Measurements from ENCODE around the gene KIF4B.

KIF4B gene

DNA sequence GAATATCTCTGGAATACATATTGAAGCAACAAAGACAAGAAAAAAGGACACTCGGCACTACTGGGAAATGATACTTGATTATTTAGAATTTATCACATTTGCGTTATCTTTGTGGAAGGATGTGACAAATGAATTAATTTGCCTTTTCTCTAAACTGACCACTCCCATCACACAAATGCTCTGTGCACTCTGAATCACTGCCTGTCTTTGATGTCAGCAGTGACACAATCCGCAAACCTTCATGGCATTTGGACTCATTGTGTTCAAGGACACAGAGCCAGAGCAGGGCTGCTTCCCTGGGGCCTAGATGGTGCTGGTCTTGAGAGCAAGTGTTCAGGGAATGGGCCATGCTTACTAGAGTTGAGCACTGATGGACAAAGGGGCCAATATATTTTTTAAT, 4.9 kb upstream of the KIF4B start:
- no peaks in the 10 kb centered on the region for H3K9me3 ChIP-seq (ENCODE audit: insufficient read depth, low read length)
- DNase-seq (ENCODE audit: low read depth, low spot score), result no peak
- no peaks in the 10 kb centered on the region for H3K27me3 ChIP-seq (ENCODE audit: insufficient read depth, insufficient read length)
- TF ChIP-seq SUZ12 (IDR thresholded peaks at IDR 0.05; ENCODE audit: extremely low read depth, insufficient read depth, insufficient read length) (no peak), ZNF274 (IDR thresholded peaks at IDR 0.05; ENCODE audit: low read depth, low read length) (no peak), YY1 (IDR thresholded peaks at IDR 0.05; ENCODE audit: insufficient read depth, insufficient read length) (no peak)
- no peak overlapping the region for H3K9ac ChIP-seq (ENCODE audit: insufficient read length, low read depth)
- H3K36me3 ChIP-seq (ENCODE audit: insufficient read depth, insufficient read length, low read length), result no peaks in the 10 kb centered on the region
- no peaks in the 10 kb centered on the region for H3K4me1 ChIP-seq (ENCODE audit: insufficient read depth, insufficient read length)
- H3K4me3 ChIP-seq (ENCODE audit: insufficient read length, low read depth), result no peak overlapping the region

DNA sequence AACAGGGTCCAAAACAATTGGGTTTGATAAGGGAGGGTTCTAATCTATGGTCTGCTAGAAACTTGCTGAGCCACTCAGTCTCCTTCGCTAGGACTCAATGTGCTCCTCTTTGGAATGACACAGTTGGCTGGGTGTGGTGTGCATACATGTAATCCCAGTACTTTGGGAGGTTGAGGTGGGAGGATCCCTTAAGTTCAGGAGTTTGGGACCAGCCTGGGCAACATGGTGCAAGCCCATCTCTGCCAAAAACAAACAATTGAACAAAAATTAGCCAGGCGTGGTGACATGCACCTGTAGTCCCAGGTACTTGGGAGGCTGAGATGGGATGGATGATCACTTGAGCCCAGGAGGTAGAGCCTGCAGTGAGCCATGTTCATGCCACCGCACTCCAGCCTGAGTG, 2.7 kb upstream of the KIF4B start:
- DNase-seq (ENCODE audit: low read depth, low spot score), result no peak
- H3K4me3 ChIP-seq (ENCODE audit: insufficient read length, low read depth), result no peak overlapping the region
- H3K9ac ChIP-seq (ENCODE audit: insufficient read length, low read depth), result no peak overlapping the region
- no peaks in the 10 kb centered on the region for H3K4me1 ChIP-seq (ENCODE audit: insufficient read depth, insufficient read length)
- H3K27me3 ChIP-seq (ENCODE audit: insufficient read depth, insufficient read length), result no peaks in the 10 kb centered on the region
- no peaks in the 10 kb centered on the region for H3K9me3 ChIP-seq (ENCODE audit: insufficient read depth, low read length)
- H3K36me3 ChIP-seq (ENCODE audit: insufficient read depth, insufficient read length, low read length), result no peaks in the 10 kb centered on the region
- TF ChIP-seq ZNF274 (IDR thresholded peaks at IDR 0.05; ENCODE audit: low read depth, low read length) (no peak), SUZ12 (IDR thresholded peaks at IDR 0.05; ENCODE audit: extremely low read depth, insufficient read depth, insufficient read length) (no peak), YY1 (IDR thresholded peaks at IDR 0.05; ENCODE audit: insufficient read depth, insufficient read length) (no peak)

DNA sequence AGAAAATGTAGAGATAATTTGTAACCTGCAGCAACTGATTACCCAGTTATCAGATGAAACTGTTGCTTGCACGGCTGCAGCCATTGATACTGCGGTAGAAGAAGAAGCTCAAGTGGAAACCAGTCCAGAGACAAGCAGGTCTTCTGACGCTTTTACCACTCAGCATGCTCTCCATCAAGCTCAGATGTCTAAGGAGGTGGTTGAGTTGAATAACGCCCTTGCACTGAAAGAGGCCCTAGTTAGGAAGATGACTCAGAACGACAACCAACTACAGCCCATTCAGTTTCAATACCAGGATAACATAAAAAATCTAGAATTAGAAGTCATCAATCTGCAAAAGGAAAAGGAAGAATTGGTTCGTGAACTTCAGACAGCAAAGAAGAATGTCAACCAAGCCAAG, 1.7 kb downstream of the KIF4B start:
- Histone ChIP-seq H3K27me3 (ENCODE audit: insufficient read depth, insufficient read length) (no peaks in the 10 kb centered on the region), H3K9ac (ENCODE audit: insufficient read length, low read depth) (no peak overlapping the region), H3K9me3 (ENCODE audit: insufficient read depth, low read length) (peaks cover 6% of the 10 kb centered on the region; the same call in 1 of the 2 replicates), H3K4me1 (ENCODE audit: insufficient read depth, insufficient read length) (no peaks in the 10 kb centered on the region), H3K36me3 (ENCODE audit: insufficient read depth, insufficient read length, low read length) (no peaks in the 10 kb centered on the region), H3K4me3 (ENCODE audit: insufficient read length, low read depth) (no peak overlapping the region)
- TF ChIP-seq YY1 (IDR thresholded peaks at IDR 0.05; ENCODE audit: insufficient read depth, insufficient read length) (no peak), SUZ12 (IDR thresholded peaks at IDR 0.05; ENCODE audit: extremely low read depth, insufficient read depth, insufficient read length) (no peak), ZNF274 (IDR thresholded peaks at IDR 0.05; ENCODE audit: low read depth, low read length) (no peak)
- no peak for DNase-seq (ENCODE audit: low read depth, low spot score)

DNA sequence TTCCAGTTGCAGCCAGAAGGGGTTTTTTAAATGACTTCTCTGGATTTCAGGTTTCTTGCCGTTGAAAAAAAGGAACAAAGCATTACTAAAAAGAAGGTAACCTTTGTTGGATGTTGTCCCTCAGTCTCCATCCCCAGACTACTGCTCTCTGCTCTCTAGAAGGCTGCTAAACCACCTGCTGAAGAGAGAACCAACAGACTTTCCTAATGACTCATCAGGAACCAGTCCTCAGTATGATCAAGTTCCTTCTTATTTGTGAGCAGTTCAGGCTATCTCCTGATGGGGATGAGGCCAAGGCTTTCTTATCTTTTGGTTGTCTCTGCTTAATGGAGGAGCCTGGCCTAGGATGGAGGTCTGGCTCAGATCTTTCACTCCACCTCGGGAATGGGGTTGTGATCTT, 4.1 kb downstream of the KIF4B start:
- no peaks in the 10 kb centered on the region for H3K36me3 ChIP-seq (ENCODE audit: insufficient read depth, insufficient read length, low read length)
- no peak for DNase-seq (ENCODE audit: low read depth, low spot score)
- H3K4me1 ChIP-seq (ENCODE audit: insufficient read depth, insufficient read length), result no peaks in the 10 kb centered on the region
- no peak for TF ChIP-seq SUZ12 (IDR thresholded peaks at IDR 0.05; ENCODE audit: extremely low read depth, insufficient read depth, insufficient read length)
- TF ChIP-seq YY1 (IDR thresholded peaks at IDR 0.05; ENCODE audit: insufficient read depth, insufficient read length), result no peak
- no peak for TF ChIP-seq ZNF274 (IDR thresholded peaks at IDR 0.05; ENCODE audit: low read depth, low read length)
- H3K27me3 ChIP-seq (ENCODE audit: insufficient read depth, insufficient read length), result no peaks in the 10 kb centered on the region
- no peak overlapping the region for H3K4me3 ChIP-seq (ENCODE audit: insufficient read length, low read depth)
- peaks cover 6% of the 10 kb centered on the region; the same call in 1 of the 2 replicates for H3K9me3 ChIP-seq (ENCODE audit: insufficient read depth, low read length)
- no peak overlapping the region for H3K9ac ChIP-seq (ENCODE audit: insufficient read length, low read depth)

DNA sequence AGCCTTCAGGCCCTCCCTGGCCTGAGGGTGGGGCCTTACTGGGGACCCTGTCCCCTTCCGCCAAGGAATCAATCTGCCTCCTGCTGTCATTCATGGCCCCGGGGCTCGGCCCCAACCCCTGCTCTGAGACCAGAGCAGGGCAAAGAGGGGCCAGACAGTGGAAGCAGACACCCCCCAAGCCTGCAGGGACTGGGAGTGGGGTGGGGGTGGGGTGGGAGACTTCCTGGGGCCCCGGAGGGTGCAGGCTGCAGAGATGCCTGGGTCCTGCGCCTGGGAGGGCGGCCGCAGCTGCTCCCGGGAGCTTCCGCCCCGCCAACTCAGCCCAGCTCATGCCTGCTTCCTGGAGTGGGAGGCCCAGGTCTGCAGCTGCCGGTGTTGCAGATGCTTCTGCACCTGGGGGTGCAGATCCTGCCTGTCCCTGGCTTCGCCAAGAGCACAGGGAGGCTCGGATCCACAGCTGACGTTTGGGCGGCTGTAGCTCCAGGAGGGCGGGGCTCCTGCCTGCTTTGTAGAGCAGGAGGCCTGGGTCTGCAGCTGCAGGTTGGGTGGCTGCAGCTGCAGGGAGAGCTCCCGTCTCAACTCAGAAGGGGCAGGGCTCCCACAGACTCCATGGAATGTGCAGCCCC, 6.2 kb downstream of the KIF4B start:
- peaks cover 6% of the 10 kb centered on the region; the same call in 1 of the 2 replicates for H3K9me3 ChIP-seq (ENCODE audit: insufficient read depth, low read length)
- DNase-seq (ENCODE audit: low read depth, low spot score), result no peak
- no peak for TF ChIP-seq ZNF274 (IDR thresholded peaks at IDR 0.05; ENCODE audit: low read depth, low read length)
- H3K4me3 ChIP-seq (ENCODE audit: insufficient read length, low read depth), result no peak overlapping the region
- no peaks in the 10 kb centered on the region for H3K4me1 ChIP-seq (ENCODE audit: insufficient read depth, insufficient read length)
- H3K27me3 ChIP-seq (ENCODE audit: insufficient read depth, insufficient read length), result no peaks in the 10 kb centered on the region
- H3K9ac ChIP-seq (ENCODE audit: insufficient read length, low read depth), result no peak overlapping the region
- H3K36me3 ChIP-seq (ENCODE audit: insufficient read depth, insufficient read length, low read length), result no peaks in the 10 kb centered on the region

DNA sequence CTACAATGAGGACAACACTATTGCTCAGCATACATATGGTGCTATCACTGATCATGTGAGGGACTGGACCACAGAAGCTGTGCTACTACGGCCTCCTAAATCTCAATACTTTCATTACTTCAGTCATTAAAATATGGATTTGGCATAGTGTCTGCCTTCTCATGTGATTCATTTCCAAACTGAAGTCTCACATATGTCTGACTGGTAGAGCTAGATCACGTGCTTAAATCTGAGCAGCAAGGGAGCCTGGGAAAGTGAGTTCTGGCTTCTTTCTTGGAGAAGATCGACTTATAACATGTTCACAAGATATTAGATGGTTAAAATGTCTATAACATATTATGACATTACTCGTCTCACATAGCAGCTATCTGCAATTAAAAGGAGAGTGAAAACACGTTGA, 8.3 kb downstream of the KIF4B start:
- no peaks in the 10 kb centered on the region for H3K4me1 ChIP-seq (ENCODE audit: insufficient read depth, insufficient read length)
- DNase-seq (ENCODE audit: low read depth, low spot score), result no peak
- TF ChIP-seq ZNF274 (IDR thresholded peaks at IDR 0.05; ENCODE audit: low read depth, low read length) (no peak), SUZ12 (IDR thresholded peaks at IDR 0.05; ENCODE audit: extremely low read depth, insufficient read depth, insufficient read length) (no peak), YY1 (IDR thresholded peaks at IDR 0.05; ENCODE audit: insufficient read depth, insufficient read length) (no peak)
- H3K27me3 ChIP-seq (ENCODE audit: insufficient read depth, insufficient read length), result no peaks in the 10 kb centered on the region
- peaks cover 6% of the 10 kb centered on the region; the same call in 1 of the 2 replicates for H3K9me3 ChIP-seq (ENCODE audit: insufficient read depth, low read length)
- H3K4me3 ChIP-seq (ENCODE audit: insufficient read length, low read depth), result no peak overlapping the region
- no peak overlapping the region for H3K9ac ChIP-seq (ENCODE audit: insufficient read length, low read depth)
- no peaks in the 10 kb centered on the region for H3K36me3 ChIP-seq (ENCODE audit: insufficient read depth, insufficient read length, low read length)

DNA sequence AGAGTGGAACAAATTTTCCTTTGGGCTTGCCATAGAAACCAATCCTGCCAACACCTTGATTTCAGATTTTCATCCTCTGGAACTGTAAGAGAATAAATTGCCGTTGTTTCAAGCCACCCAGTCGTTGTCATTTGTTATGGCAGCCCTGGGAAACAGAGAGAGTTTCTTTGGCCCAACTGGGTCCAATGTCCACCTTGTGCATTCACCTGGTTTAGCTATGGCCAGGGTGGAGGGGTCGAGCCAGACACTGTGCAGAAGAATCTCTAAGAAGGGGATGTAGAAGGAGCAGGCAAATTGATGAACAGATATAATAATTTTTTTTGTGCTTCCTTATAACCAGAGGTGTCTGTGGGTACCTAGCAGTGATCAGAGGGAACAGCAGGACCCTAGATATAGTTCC, 9.8 kb downstream of the KIF4B start:
- H3K27me3 ChIP-seq (ENCODE audit: insufficient read depth, insufficient read length), result no peaks in the 10 kb centered on the region
- peaks cover 6% of the 10 kb centered on the region; the same call in 1 of the 2 replicates for H3K9me3 ChIP-seq (ENCODE audit: insufficient read depth, low read length)
- no peak overlapping the region for H3K9ac ChIP-seq (ENCODE audit: insufficient read length, low read depth)
- DNase-seq (ENCODE audit: low read depth, low spot score), result no peak
- H3K4me3 ChIP-seq (ENCODE audit: insufficient read length, low read depth), result no peak overlapping the region
- TF ChIP-seq YY1 (IDR thresholded peaks at IDR 0.05; ENCODE audit: insufficient read depth, insufficient read length) (no peak), SUZ12 (IDR thresholded peaks at IDR 0.05; ENCODE audit: extremely low read depth, insufficient read depth, insufficient read length) (no peak), ZNF274 (IDR thresholded peaks at IDR 0.05; ENCODE audit: low read depth, low read length) (no peak)
- no peaks in the 10 kb centered on the region for H3K4me1 ChIP-seq (ENCODE audit: insufficient read depth, insufficient read length)
- H3K36me3 ChIP-seq (ENCODE audit: insufficient read depth, insufficient read length, low read length), result no peaks in the 10 kb centered on the region

Data from NT2/D1 (cell line).